K562 (cell line): Measurements from ENCODE around the gene CSNK1G3. TPM values are rescaled to one million over a fixed set of nuclear protein-coding genes. Genes with fewer than 3 reads are reported as not detected.

Experiments used
- CBX2 ChIP-seq: fragments of 200-600 bp; sonication (generic); IDR thresholded peaks from one replicate; pipeline ENCODE4 v1.6.1; 2012; ENCODE audit warnings: mild to moderate bottlenecking, low read length, inconsistent platforms; ENCODE audit not compliant: insufficient read depth, poor library complexity, severe bottlenecking
- DDX20 ChIP-seq: fragments of 450-650 bp; IDR thresholded peaks from 2 replicates; pipeline ENCODE4 v1.6.1; 2016; ENCODE audit warnings: missing genetic modification characterization, low read depth, mild to moderate bottlenecking, missing compliant biosample characterization, moderate library complexity
- ELF1 ChIP-seq: fragments of 200-800 bp; sonication (Bioruptor generic); IDR thresholded peaks from 2 replicates; pipeline ENCODE4 v1.6.1; 2016; ENCODE audit warnings: missing genetic modification characterization, missing compliant biosample characterization
- ERF ChIP-seq: fragments of 450-650 bp; formaldehyde crosslinking; IDR thresholded peaks from 2 replicates; pipeline ENCODE4 v1.4.0; 2020; ENCODE audit warnings: mild to moderate bottlenecking, mixed read lengths
- MED1 ChIP-seq: sonication (generic); formaldehyde crosslinking; IDR thresholded peaks from 2 replicates; pipeline ENCODE4 v1.8.1; 2023; ENCODE audit warnings: missing genetic modification reagents, borderline replicate concordance
- NFIX ChIP-seq: fragments of 250-450 bp; sonication (Bioruptor Pico); IDR thresholded peaks from 2 replicates; pipeline ENCODE4 v1.4.0; 2020; ENCODE audit warnings: low read depth, mild to moderate bottlenecking, moderate library complexity
- NR2C1 ChIP-seq, 2 experiments: fragments of 450-650 bp; IDR thresholded peaks; 2 replicates each; pipeline ENCODE4 v1.6.1; 2017; ENCODE audit warnings: mild to moderate bottlenecking in 2 of 2, antibody characterized with exemption in 1 of 2, inconsistent platforms in 1 of 2, missing compliant biosample characterization in 1 of 2, missing genetic modification characterization in 1 of 2
- PHF8 ChIP-seq: fragments of 200-600 bp; sonication (generic); IDR thresholded peaks from 2 replicates; pipeline ENCODE4 v1.6.1; 2012; ENCODE audit warnings: mixed run types, mild to moderate bottlenecking, inconsistent platforms, low read length, moderate library complexity, borderline replicate concordance
- PPARD ChIP-seq: fragments of 250-450 bp; sonication (Bioruptor Pico); IDR thresholded peaks from 2 replicates; pipeline ENCODE4 v1.8.0; 2022; ENCODE audit warnings: inconsistent platforms, mild to moderate bottlenecking, moderate library complexity
- SMARCE1 ChIP-seq: fragments of 450-650 bp; IDR thresholded peaks from 2 replicates; pipeline ENCODE4 v1.7.1; 2016; ENCODE audit warnings: mild to moderate bottlenecking
- TSC22D4 ChIP-seq: fragments of 450-650 bp; IDR thresholded peaks from 2 replicates; pipeline ENCODE4 v1.6.1; 2016; ENCODE audit warnings: missing genetic modification characterization, missing biosample characterization, control low read depth
- YBX1 ChIP-seq: fragments of 450-650 bp; IDR thresholded peaks from 2 replicates; pipeline ENCODE4 v1.7.1; 2016; ENCODE audit warnings: mild to moderate bottlenecking
- ZNF384 ChIP-seq: IDR thresholded peaks from 2 replicates; pipeline ENCODE4 v1.6.1; 2012; ENCODE audit warnings: low read depth, low read length, improper control_type of control experiment
- ZNF431 ChIP-seq: sonication (generic); formaldehyde crosslinking; IDR thresholded peaks from 2 replicates; pipeline ENCODE4 v1.8.0; 2022; ENCODE audit warnings: mild to moderate bottlenecking, missing genetic modification reagents
- ZNF436 ChIP-seq: fragments of 250-450, 450-650 bp; sonication (Bioruptor Pico); formaldehyde crosslinking; IDR thresholded peaks from 2 replicates; pipeline ENCODE4 v1.7.0; 2020; ENCODE audit warnings: mild to moderate bottlenecking
- polyA plus RNA-seq, 8 experiments: library from polyadenylated mRNA; depleted of rRNA in 4 of 8; stranded (reverse) in 5 of 8; unstranded in 3 of 8; fragments of >200 nt; fragmentation: Nextera tagmentation in 2 of 8; fragmentation: Illumina TruSeq in 1 of 8; extraction: Ambion mirVana in 2 of 8; extraction: Trizol in 1 of 8; gene quantifications; 2 replicates each; pipeline versions ENCODE4 v1.2.1 to v1.2.3, GENCODE V29; 2011 to 2014; ENCODE audit warnings: inconsistent platforms in 1 of 8, missing spikeins in 1 of 8
- total RNA-seq, 7 experiments: library from RNA; depleted of rRNA in 6 of 7; stranded (reverse); fragments of >200 nt in 6 of 7; fragmentation: Illumina TruSeq in 2 of 7; extraction: Trizol in 2 of 7; gene quantifications; 2 replicates each; pipeline versions ENCODE4 v1.2.1 to v1.2.3, GENCODE V29; 2011 to 2021; ENCODE audit warnings: low replicate concordance in 1 of 7
- TF ChIP-seq, protein P1 (sequence below): fragments of 250-450 bp; sonication (Bioruptor Pico); IDR thresholded peaks from 2 replicates; pipeline ENCODE4 v1.5.0; 2021; ENCODE audit warnings: mild to moderate bottlenecking, borderline replicate concordance
- TF ChIP-seq, protein P2 (sequence below): sonication (generic); formaldehyde crosslinking; IDR thresholded peaks from 2 replicates; pipeline ENCODE4 v1.8.1; 2023; ENCODE audit warnings: mild to moderate bottlenecking, missing genetic modification reagents
- TF ChIP-seq, protein P3 (sequence below): sonication (generic); formaldehyde crosslinking; IDR thresholded peaks from 2 replicates; pipeline ENCODE4 v1.9.0; 2022; ENCODE audit warnings: mild to moderate bottlenecking, missing genetic modification reagents
- TF ChIP-seq, protein P4 (sequence below), 3 experiments: fragments of 200-800 bp in 1 of 3; sonication (Bioruptor generic) in 1 of 3; sonication (generic) in 1 of 3; formaldehyde crosslinking in 1 of 3; IDR thresholded peaks; 2 replicates each; pipeline versions ENCODE4 v1.6.1 to v1.8.0; 2016 to 2022; ENCODE audit warnings: mild to moderate bottlenecking in 2 of 3, missing compliant biosample characterization in 2 of 3, missing genetic modification characterization in 2 of 3, missing genetic modification reagents in 1 of 3

CSNK1G3 gene
- total and polyA plus RNA-seq, 9 of the 15 experiments (the other 6 are each of a cell fraction or from before 2014, with no cell fraction given), result 8.3 to 27.6 (median 16.5) TPM

GRCh38 chr5:123511648-123512605, at the start of gene CSNK1G3 (continued):
- TF ChIP-seq, protein P1, sequence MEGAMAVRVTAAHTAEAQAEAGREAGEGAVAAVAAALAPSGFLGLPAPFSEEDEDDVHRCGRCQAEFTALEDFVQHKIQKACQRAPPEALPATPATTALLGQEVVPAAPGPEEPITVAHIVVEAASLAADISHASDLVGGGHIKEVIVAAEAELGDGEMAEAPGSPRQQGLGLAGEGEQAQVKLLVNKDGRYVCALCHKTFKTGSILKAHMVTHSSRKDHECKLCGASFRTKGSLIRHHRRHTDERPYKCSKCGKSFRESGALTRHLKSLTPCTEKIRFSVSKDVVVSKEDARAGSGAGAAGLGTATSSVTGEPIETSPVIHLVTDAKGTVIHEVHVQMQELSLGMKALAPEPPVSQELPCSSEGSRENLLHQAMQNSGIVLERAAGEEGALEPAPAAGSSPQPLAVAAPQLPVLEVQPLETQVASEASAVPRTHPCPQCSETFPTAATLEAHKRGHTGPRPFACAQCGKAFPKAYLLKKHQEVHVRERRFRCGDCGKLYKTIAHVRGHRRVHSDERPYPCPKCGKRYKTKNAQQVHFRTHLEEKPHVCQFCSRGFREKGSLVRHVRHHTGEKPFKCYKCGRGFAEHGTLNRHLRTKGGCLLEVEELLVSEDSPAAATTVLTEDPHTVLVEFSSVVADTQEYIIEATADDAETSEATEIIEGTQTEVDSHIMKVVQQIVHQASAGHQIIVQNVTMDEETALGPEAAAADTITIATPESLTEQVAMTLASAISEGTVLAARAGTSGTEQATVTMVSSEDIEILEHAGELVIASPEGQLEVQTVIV (CRISPR knock-in tag), result no peak
- TF ChIP-seq SMARCE1 (no peak), ZNF431 (CRISPR knock-in tag) (no peak), NR2C1 (IDR thresholded peaks at IDR 0.05) (peak; percentile 92), NR2C1 (tag; IDR thresholded peaks at IDR 0.05) (peak; percentile 91), ZNF436 (no peak), NFIX (CRISPR knock-in tag) (no peak), PPARD (CRISPR knock-in tag) (no peak), YBX1 (no peak), ERF (CRISPR knock-in tag) (peak; percentile 65; the same call in 1 of the 2 replicates), DDX20 (tag) (no peak), ZNF384 (peak; percentile 93), CBX2 (no peak), MED1 (CRISPR knock-in tag) (no peak), PHF8 (peak; percentile 72), TSC22D4 (tag) (no peak), ELF1 (peak; percentile 96)
- TF ChIP-seq, protein P2, sequence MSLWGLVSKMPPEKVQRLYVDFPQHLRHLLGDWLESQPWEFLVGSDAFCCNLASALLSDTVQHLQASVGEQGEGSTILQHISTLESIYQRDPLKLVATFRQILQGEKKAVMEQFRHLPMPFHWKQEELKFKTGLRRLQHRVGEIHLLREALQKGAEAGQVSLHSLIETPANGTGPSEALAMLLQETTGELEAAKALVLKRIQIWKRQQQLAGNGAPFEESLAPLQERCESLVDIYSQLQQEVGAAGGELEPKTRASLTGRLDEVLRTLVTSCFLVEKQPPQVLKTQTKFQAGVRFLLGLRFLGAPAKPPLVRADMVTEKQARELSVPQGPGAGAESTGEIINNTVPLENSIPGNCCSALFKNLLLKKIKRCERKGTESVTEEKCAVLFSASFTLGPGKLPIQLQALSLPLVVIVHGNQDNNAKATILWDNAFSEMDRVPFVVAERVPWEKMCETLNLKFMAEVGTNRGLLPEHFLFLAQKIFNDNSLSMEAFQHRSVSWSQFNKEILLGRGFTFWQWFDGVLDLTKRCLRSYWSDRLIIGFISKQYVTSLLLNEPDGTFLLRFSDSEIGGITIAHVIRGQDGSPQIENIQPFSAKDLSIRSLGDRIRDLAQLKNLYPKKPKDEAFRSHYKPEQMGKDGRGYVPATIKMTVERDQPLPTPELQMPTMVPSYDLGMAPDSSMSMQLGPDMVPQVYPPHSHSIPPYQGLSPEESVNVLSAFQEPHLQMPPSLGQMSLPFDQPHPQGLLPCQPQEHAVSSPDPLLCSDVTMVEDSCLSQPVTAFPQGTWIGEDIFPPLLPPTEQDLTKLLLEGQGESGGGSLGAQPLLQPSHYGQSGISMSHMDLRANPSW (CRISPR knock-in tag), result no peak
- TF ChIP-seq, protein P3, sequence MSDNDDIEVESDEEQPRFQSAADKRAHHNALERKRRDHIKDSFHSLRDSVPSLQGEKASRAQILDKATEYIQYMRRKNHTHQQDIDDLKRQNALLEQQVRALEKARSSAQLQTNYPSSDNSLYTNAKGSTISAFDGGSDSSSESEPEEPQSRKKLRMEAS, result no peak
- TF ChIP-seq, protein P4, sequence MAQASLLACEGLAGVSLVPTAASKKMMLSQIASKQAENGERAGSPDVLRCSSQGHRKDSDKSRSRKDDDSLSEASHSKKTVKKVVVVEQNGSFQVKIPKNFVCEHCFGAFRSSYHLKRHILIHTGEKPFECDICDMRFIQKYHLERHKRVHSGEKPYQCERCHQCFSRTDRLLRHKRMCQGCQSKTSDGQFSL (CRISPR knock-in tag; IDR thresholded peaks at IDR 0.05), result no peak
- TF ChIP-seq, protein P4 (tag; IDR thresholded peaks at IDR 0.05), result no peak
